Keratinocyte (primary cell): Measurements from ENCODE around the gene ZNF467. TPM values are rescaled to one million over a fixed set of nuclear protein-coding genes. Genes with fewer than 3 reads are reported as not detected.

ENCODE experiments used
- DNase-seq: peaks from one replicate; pipeline ENCODE4 v3.0.0-alpha.2; 2011; ENCODE audit warnings: low read depth, missing footprints, low spot score
- FAIRE-seq: peaks from 2 replicates; lab custom pipeline; 2011; peaks lifted over from hg19 to GRCh38; lab: Jason Lieb, UNC
- H2AFZ ChIP-seq: 2 replicates; pipeline ENCODE4 v1.6.0; 2012; ENCODE audit warnings: low read length, control low read depth, inconsistent platforms; ENCODE audit not compliant: control insufficient read depth
- H3K27ac ChIP-seq: 2 replicates; pipeline ENCODE4 v1.5.1; 2011; ENCODE audit warnings: low read length; ENCODE audit not compliant: control insufficient read depth, insufficient read depth
- H3K27me3 ChIP-seq: 3 replicates; pipeline ENCODE4 v1.6.0; 2011; ENCODE audit warnings: low read length; ENCODE audit not compliant: control insufficient read depth, insufficient read depth; ENCODE audit errors: extremely low read depth
- H3K36me3 ChIP-seq, 2 experiments: 2 replicates in 1 of 2; 3 replicates in 1 of 2; pipeline ENCODE4 v1.5.1; 2011; ENCODE audit warnings: low read length in 2 of 2, mild to moderate bottlenecking in 1 of 2; ENCODE audit not compliant: control insufficient read depth in 2 of 2, insufficient read depth in 2 of 2; ENCODE audit errors: extremely low read depth in 1 of 2
- H3K4me1 ChIP-seq: 3 replicates; pipeline ENCODE4 v1.5.1; 2011; ENCODE audit warnings: low read length; ENCODE audit not compliant: control insufficient read depth, insufficient read depth; ENCODE audit errors: extremely low read depth
- H3K4me2 ChIP-seq: 3 replicates; pipeline ENCODE4 v1.6.0; 2011; ENCODE audit warnings: low read depth, low read length; ENCODE audit not compliant: control insufficient read depth, insufficient read depth; ENCODE audit errors: extremely low read depth
- H3K4me3 ChIP-seq, 3 experiments: fragments of 200-600 bp in 1 of 3; sonication (generic) in 1 of 3; 2 replicates in 2 of 3; 3 replicates in 1 of 3; pipeline ENCODE4 v1.5.1; 2011 to 2016; ENCODE audit warnings: low read length in 3 of 3, mild to moderate bottlenecking in 3 of 3, control low read depth in 2 of 3, inconsistent platforms in 1 of 3, low read depth in 1 of 3, mixed read lengths in 1 of 3, mixed run types in 1 of 3, moderate library complexity in 1 of 3; ENCODE audit not compliant: control insufficient read depth in 2 of 3, insufficient read depth in 2 of 3; ENCODE audit errors: extremely low read depth in 1 of 3
- H3K79me2 ChIP-seq: 2 replicates; pipeline ENCODE4 v1.6.0; 2012; ENCODE audit warnings: low read length; ENCODE audit not compliant: control insufficient read depth, insufficient read depth
- H3K9ac ChIP-seq: 3 replicates; pipeline ENCODE4 v1.6.0; 2011; ENCODE audit warnings: low read length; ENCODE audit not compliant: control insufficient read depth, insufficient read depth; ENCODE audit errors: extremely low read depth
- H3K9me1 ChIP-seq: 3 replicates; pipeline ENCODE4 v1.6.0; 2011; ENCODE audit warnings: low read length; ENCODE audit not compliant: control insufficient read depth, insufficient read depth; ENCODE audit errors: extremely low read depth
- H3K9me3 ChIP-seq: 2 replicates; pipeline ENCODE4 v1.5.1; 2012; ENCODE audit warnings: low read depth, low read length; ENCODE audit not compliant: control insufficient read depth
- H4K20me1 ChIP-seq: 3 replicates; pipeline ENCODE4 v1.6.0; 2011; ENCODE audit warnings: low read length; ENCODE audit not compliant: control insufficient read depth, insufficient read depth; ENCODE audit errors: extremely low read depth
- CTCF ChIP-seq, 3 experiments: IDR thresholded peaks in 1 of 3; conservative IDR thresholded peaks in 1 of 3; optimal IDR thresholded peaks in 1 of 3; 2 replicates in 2 of 3; 3 replicates in 1 of 3; pipeline versions ENCODE3 to v1.5.1; 2011; ENCODE audit warnings: low read length in 3 of 3, mild to moderate bottlenecking in 3 of 3, moderate library complexity in 2 of 3, control low read depth in 1 of 3, inconsistent platforms in 1 of 3; ENCODE audit not compliant: insufficient read depth in 2 of 3; ENCODE audit errors: extremely low read depth in 1 of 3
- EZH2 ChIP-seq: IDR thresholded peaks from one replicate; pipeline ENCODE4 v1.6.1; 2012; ENCODE audit warnings: inconsistent platforms, mild to moderate bottlenecking, low read length, moderate library complexity
- dilution Hi-C: fragments of 300-500 bp; cut with MboI; formaldehyde crosslinking; loops from one replicate; pipeline ENCODE4 v1.7.0; 2020; ENCODE audit warnings: low sequenced_read_pairs; ENCODE audit not compliant: extremely low pct_ligation_motif_present
- polyA plus RNA-seq, 5 experiments: library from polyadenylated mRNA; depleted of rRNA in 3 of 5; stranded (reverse) in 3 of 5; stranded (forward) in 1 of 5; unstranded in 1 of 5; fragments of >200 nt; gene quantifications; 1 replicate in 1 of 5; 2 replicates in 3 of 5; 3 replicates in 1 of 5; pipeline versions ENCODE4 v1.2.1 to v1.2.3, GENCODE V29; 2011 to 2012; ENCODE audit warnings: missing spikeins in 2 of 5, low read depth in 1 of 5, low replicate concordance in 1 of 5

Gene ZNF467
- polyA plus RNA-seq, 1 donor (not counting 4 experiments of a cell fraction or from before 2014, with no cell fraction given) = 0.31 TPM

- dilution Hi-C loops = no loop called here
- no peaks in the 10 kb centered on the region for H3K4me1 ChIP-seq
- FAIRE-seq = no peak
Measured at GRCh38 chr7:149727053-149727898, 46.1 kb downstream of the ZNF467 start.

GRCh38 chr7:149725916-149726315 lies 47.5 kb downstream of the ZNF467 start:
- no peak for DNase-seq
- Histone ChIP-seq H3K79me2 (no peaks in the 10 kb centered on the region), H3K4me1 (no peaks in the 10 kb centered on the region), H3K27me3 (no peaks in the 10 kb centered on the region), H3K27ac (no peak overlapping the region), H4K20me1 (no peaks in the 10 kb centered on the region), H3K4me2 (no peak overlapping the region), H3K9me1 (no peaks in the 10 kb centered on the region), H3K36me3 (peaks cover 42 to 44% of the 10 kb centered on the region in 2 experiments), H3K4me3 (no peak overlapping the region), H2AFZ (no peak overlapping the region), H3K9me3 (no peaks in the 10 kb centered on the region), H3K9ac (no peak overlapping the region)
- no peak for FAIRE-seq
- TF ChIP-seq CTCF (optimal IDR thresholded peaks at IDR 0.05 in 1 of 3, IDR thresholded peaks at IDR 0.05 in 1 of 3, conservative IDR thresholded peaks at IDR 0.05 in 1 of 3; ENCODE audit: extremely low read depth in 1 of 3, insufficient read depth in 2 of 3, low read length in 3 of 3) (no peak), EZH2 (no peak)
- dilution Hi-C loops = no loop called here

More at GRCh38 chr7:149727053-149727898, 46.1 kb downstream of the ZNF467 start:
- no peaks in the 10 kb centered on the region for H4K20me1 ChIP-seq
- H3K27me3 ChIP-seq = no peaks in the 10 kb centered on the region
- DNase-seq = no peak
- no peak overlapping the region for H2AFZ ChIP-seq
- H3K79me2 ChIP-seq = no peaks in the 10 kb centered on the region
- H3K9me1 ChIP-seq = no peaks in the 10 kb centered on the region
- H3K27ac ChIP-seq = no peak overlapping the region
- no peak overlapping the region for H3K4me2 ChIP-seq
- TF ChIP-seq CTCF (optimal IDR thresholded peaks at IDR 0.05 in 1 of 3, IDR thresholded peaks at IDR 0.05 in 1 of 3, conservative IDR thresholded peaks at IDR 0.05 in 1 of 3; ENCODE audit: extremely low read depth in 1 of 3, insufficient read depth in 2 of 3, low read length in 3 of 3) = no peak
- no peak for TF ChIP-seq EZH2
- H3K9me3 ChIP-seq = no peaks in the 10 kb centered on the region
- H3K9ac ChIP-seq = no peak overlapping the region
- peaks cover 35 to 37% of the 10 kb centered on the region in 2 experiments for H3K36me3 ChIP-seq
- no peak overlapping the region for H3K4me3 ChIP-seq
